ENCODE measurements around the gene GABRB2. TPM values are rescaled to one million over a fixed set of nuclear protein-coding genes. Genes with fewer than 3 reads are reported as not detected.
"Not testable (repeated sequence)": the region's sequence is repeated elsewhere in the genome, so short reads cannot be mapped to it uniquely, and the experiment has no call there.

The GABRB2 gene
- total RNA-seq, 1 experiment from 2014 or later, result 5.3 TPM

- H3K36me3 ChIP-seq (replicated peaks; ENCODE audit: control insufficient read depth, insufficient read depth, low read length), result no peaks in the 10 kb centered on the region
- no peaks in the 10 kb centered on the region for H3K27me3 ChIP-seq (ENCODE audit: control insufficient read depth, insufficient read depth, low read length)
- H3K4me3 ChIP-seq (ENCODE audit: insufficient read depth, low read depth, low read length), result no peak overlapping the region
- DNase-seq, result no peak
Observed at GRCh38 chr5:161312882-161313281, 233.6 kb downstream of the GABRB2 start.

GRCh38 chr5:161311965-161312364 is 234.6 kb downstream of the GABRB2 start:
- Histone ChIP-seq H3K27me3 (ENCODE audit: control insufficient read depth, insufficient read depth, low read length) (no peaks in the 10 kb centered on the region), H3K36me3 (replicated peaks; ENCODE audit: control insufficient read depth, insufficient read depth, low read length) (no peaks in the 10 kb centered on the region), H3K4me3 (ENCODE audit: insufficient read depth, low read depth, low read length) (no peak overlapping the region)
- DNase-seq, result no peak

- Histone ChIP-seq H3K27me3 (ENCODE audit: control insufficient read depth, insufficient read depth, low read length) (no peaks in the 10 kb centered on the region), H3K4me3 (ENCODE audit: insufficient read depth, low read depth, low read length) (no peak overlapping the region), H3K36me3 (replicated peaks; ENCODE audit: control insufficient read depth, insufficient read depth, low read length) (no peaks in the 10 kb centered on the region)
- DNase-seq, result no peak
Observed at GRCh38 chr5:161311146-161311708, 235.3 kb downstream of the GABRB2 start.

GRCh38 chr5:161306351-161306995 is 240.1 kb downstream of the GABRB2 start:
- H3K27me3 ChIP-seq (ENCODE audit: control insufficient read depth, insufficient read depth, low read length), result no peaks in the 10 kb centered on the region
- no peaks in the 10 kb centered on the region for H3K36me3 ChIP-seq (replicated peaks; ENCODE audit: control insufficient read depth, insufficient read depth, low read length)
- no peak overlapping the region for H3K4me3 ChIP-seq (ENCODE audit: insufficient read depth, low read depth, low read length)
- DNase-seq, result no peak

- no peaks in the 10 kb centered on the region for H3K27me3 ChIP-seq (ENCODE audit: control insufficient read depth, insufficient read depth, low read length)
- no peak for DNase-seq
- no peaks in the 10 kb centered on the region for H3K36me3 ChIP-seq (replicated peaks; ENCODE audit: control insufficient read depth, insufficient read depth, low read length)
- no peak overlapping the region for H3K4me3 ChIP-seq (ENCODE audit: insufficient read depth, low read depth, low read length)
Observed at GRCh38 chr5:161305601-161306000, 240.9 kb downstream of the GABRB2 start.

GRCh38 chr5:161302559-161302958 is 244.0 kb downstream of the GABRB2 start:
- H3K27me3 ChIP-seq (ENCODE audit: control insufficient read depth, insufficient read depth, low read length), result no peaks in the 10 kb centered on the region
- no peak for DNase-seq
- no peaks in the 10 kb centered on the region for H3K36me3 ChIP-seq (replicated peaks; ENCODE audit: control insufficient read depth, insufficient read depth, low read length)
- H3K4me3 ChIP-seq (ENCODE audit: insufficient read depth, low read depth, low read length), result no peak overlapping the region

- Histone ChIP-seq H3K4me3 (ENCODE audit: insufficient read depth, low read depth, low read length) (no peak overlapping the region), H3K27me3 (ENCODE audit: control insufficient read depth, insufficient read depth, low read length) (no peaks in the 10 kb centered on the region), H3K36me3 (replicated peaks; ENCODE audit: control insufficient read depth, insufficient read depth, low read length) (no peaks in the 10 kb centered on the region)
- no peak for DNase-seq
Observed at GRCh38 chr5:161301586-161301985, 244.9 kb downstream of the GABRB2 start.

- Histone ChIP-seq H3K36me3 (replicated peaks; ENCODE audit: control insufficient read depth, insufficient read depth, low read length) (no peaks in the 10 kb centered on the region), H3K4me3 (ENCODE audit: insufficient read depth, low read depth, low read length) (no peak overlapping the region), H3K27me3 (ENCODE audit: control insufficient read depth, insufficient read depth, low read length) (no peaks in the 10 kb centered on the region)
- DNase-seq, result no peak
Observed at GRCh38 chr5:161299053-161299452, 247.5 kb downstream of the GABRB2 start.

GRCh38 chr5:161297388-161297787 is 249.1 kb downstream of the GABRB2 start:
- DNase-seq; H3K4me3 ChIP-seq (ENCODE audit: insufficient read depth, low read depth, low read length); H3K36me3 ChIP-seq (replicated peaks; ENCODE audit: control insufficient read depth, insufficient read depth, low read length); H3K27me3 ChIP-seq (ENCODE audit: control insufficient read depth, insufficient read depth, low read length): not testable (repeated sequence)

- no peak overlapping the region for H3K4me3 ChIP-seq (ENCODE audit: insufficient read depth, low read depth, low read length)
- no peak for DNase-seq
- no peaks in the 10 kb centered on the region for H3K36me3 ChIP-seq (replicated peaks; ENCODE audit: control insufficient read depth, insufficient read depth, low read length)
- H3K27me3 ChIP-seq (ENCODE audit: control insufficient read depth, insufficient read depth, low read length), result no peaks in the 10 kb centered on the region
Observed at GRCh38 chr5:161295721-161296250, 250.7 kb downstream of the GABRB2 start.

- Histone ChIP-seq H3K4me3 (ENCODE audit: insufficient read depth, low read depth, low read length) (no peak overlapping the region), H3K36me3 (replicated peaks; ENCODE audit: control insufficient read depth, insufficient read depth, low read length) (no peaks in the 10 kb centered on the region), H3K27me3 (ENCODE audit: control insufficient read depth, insufficient read depth, low read length) (no peaks in the 10 kb centered on the region)
- no peak for DNase-seq
Observed at GRCh38 chr5:161288071-161288470, 258.5 kb downstream of the GABRB2 start.

GRCh38 chr5:161287436-161287835 is 259.1 kb downstream of the GABRB2 start:
- no peaks in the 10 kb centered on the region for H3K27me3 ChIP-seq (ENCODE audit: control insufficient read depth, insufficient read depth, low read length)
- no peak overlapping the region for H3K4me3 ChIP-seq (ENCODE audit: insufficient read depth, low read depth, low read length)
- no peak for DNase-seq
- no peaks in the 10 kb centered on the region for H3K36me3 ChIP-seq (replicated peaks; ENCODE audit: control insufficient read depth, insufficient read depth, low read length)

- no peaks in the 10 kb centered on the region for H3K27me3 ChIP-seq (ENCODE audit: control insufficient read depth, insufficient read depth, low read length)
- no peak for DNase-seq
- no peaks in the 10 kb centered on the region for H3K36me3 ChIP-seq (replicated peaks; ENCODE audit: control insufficient read depth, insufficient read depth, low read length)
- no peak overlapping the region for H3K4me3 ChIP-seq (ENCODE audit: insufficient read depth, low read depth, low read length)
Observed at GRCh38 chr5:161286066-161286655, 260.4 kb downstream of the GABRB2 start.

- no peaks in the 10 kb centered on the region for H3K36me3 ChIP-seq (replicated peaks; ENCODE audit: control insufficient read depth, insufficient read depth, low read length)
- no peak for DNase-seq
- H3K4me3 ChIP-seq (ENCODE audit: insufficient read depth, low read depth, low read length), result no peak overlapping the region
- H3K27me3 ChIP-seq (ENCODE audit: control insufficient read depth, insufficient read depth, low read length), result no peaks in the 10 kb centered on the region
Observed at GRCh38 chr5:161284445-161284844, 262.1 kb downstream of the GABRB2 start.

- no peak overlapping the region for H3K4me3 ChIP-seq (ENCODE audit: insufficient read depth, low read depth, low read length)
- no peaks in the 10 kb centered on the region for H3K36me3 ChIP-seq (replicated peaks; ENCODE audit: control insufficient read depth, insufficient read depth, low read length)
- DNase-seq, result no peak
- H3K27me3 ChIP-seq (ENCODE audit: control insufficient read depth, insufficient read depth, low read length), result no peaks in the 10 kb centered on the region
Observed at GRCh38 chr5:161283296-161283695, 263.2 kb downstream of the GABRB2 start.
